Activated CD8-positive, alpha-beta memory T cell treated with anti-CD3 and anti-CD28 coated beads, Interleukin-2, amount 50 U/mL, for 1 hour (primary cell): ENCODE data around the gene BAD.

Experiments
- DNase-seq: peaks from one replicate; pipeline ENCODE4 v3.0.0-alpha.2; 2020; ENCODE audit errors: extremely low read depth

Gene BAD

GRCh38 chr11:64229090-64229743 is 55.2 kb downstream of the BAD start:
- no peak for DNase-seq

GRCh38 chr11:64227405-64227956 is 57.0 kb downstream of the BAD start:
- no peak for DNase-seq

GRCh38 chr11:64226507-64227051 is 57.9 kb downstream of the BAD start:
- DNase-seq = no peak

- peak; percentile 65 for DNase-seq
Measured at GRCh38 chr11:64225608-64226506, 58.6 kb downstream of the BAD start, which contains the start of the genes NUDT22 and TRPT1. NUDT22 (plus strand) TSS chr11:64226274; CDS start chr11:64226653, 379 bp downstream. TRPT1 (minus strand) TSS chr11:64226186; CDS start chr11:64225860, 326 bp downstream.

- DNase-seq = no peak
Measured at GRCh38 chr11:64224891-64225607, 59.4 kb downstream of the BAD start.

- no peak for DNase-seq
Measured at GRCh38 chr11:64224151-64224890, 60.1 kb downstream of the BAD start.

- DNase-seq = no peak
Measured at GRCh38 chr11:64223001-64223651, 61.3 kb downstream of the BAD start.

- DNase-seq = no peak
Measured at GRCh38 chr11:64222651-64223000, 61.8 kb downstream of the BAD start.

GRCh38 chr11:64220798-64221197 is 63.7 kb downstream of the BAD start:
- no peak for DNase-seq

- DNase-seq = no peak
Measured at GRCh38 chr11:64220271-64220670, 64.2 kb downstream of the BAD start.
